Measurements from ENCODE around the gene ZNF444. TPM values are rescaled to one million over a fixed set of nuclear protein-coding genes. Genes with fewer than 3 reads are reported as not detected.

The ZNF444 gene
- total RNA-seq, 1 experiment from 2014 or later, result 40.0 TPM

DNA sequence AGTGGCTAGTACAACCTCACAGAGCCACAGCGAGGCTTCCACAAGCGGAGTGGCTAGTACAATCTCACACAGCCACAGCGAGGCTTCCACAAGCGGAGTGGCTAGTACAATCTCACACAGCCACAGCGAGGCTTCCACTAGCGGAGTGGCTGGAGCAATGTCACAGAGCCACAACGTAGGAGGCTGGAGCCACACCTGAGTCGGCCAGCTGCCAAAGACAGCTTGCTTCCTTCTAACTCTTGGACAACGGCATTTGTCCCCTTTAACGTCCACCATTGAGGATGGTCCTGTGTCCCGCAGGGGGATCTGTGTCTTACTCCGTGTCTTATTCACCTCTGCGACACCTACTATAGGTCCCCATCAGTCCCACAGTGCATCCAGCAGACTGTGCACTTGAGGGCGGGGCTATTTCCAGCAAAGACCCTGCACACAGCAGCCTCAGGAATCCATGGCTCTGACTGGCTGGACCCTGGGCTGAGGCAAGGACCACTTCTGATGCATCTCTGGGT, 23.7 kb upstream of the ZNF444 start:
- ATAC-seq (no peak), DNase-seq (no peak)
- Histone ChIP-seq H3K27me3 (ENCODE audit: low read length) (no peaks in the 10 kb centered on the region), H3K36me3 (ENCODE audit: low read depth, low read length) (peaks cover 13% of the 10 kb centered on the region; the same call in 1 of the 2 replicates), H3K9me3 (ENCODE audit: low read length) (no peaks in the 10 kb centered on the region), H3F3A (ENCODE audit: low read length, unreplicated experiment) (no peaks in the 10 kb centered on the region), H3K27ac (ENCODE audit: low read length) (no peak overlapping the region), H3K9me2 (replicated peaks; ENCODE audit: low read length) (no peaks in the 10 kb centered on the region), H3K4me3 (ENCODE audit: low read length) (no peak overlapping the region), H3K9ac (ENCODE audit: low read length) (no peak overlapping the region), H3K4me1 (ENCODE audit: insufficient read depth, low read length) (peaks cover 16% of the 10 kb centered on the region), H2AFZ (ENCODE audit: low read length) (no peak overlapping the region), H3K4me2 (ENCODE audit: low read length) (no peak overlapping the region), H4K20me1 (ENCODE audit: low read length) (peaks cover 58% of the 10 kb centered on the region), H3K79me2 (ENCODE audit: low read length) (peaks cover 82% of the 10 kb centered on the region)
- ChIA-PET POLR2A (ENCODE audit: unreplicated experiment) (no interaction called here), CTCF (no interaction called here)
- TF ChIP-seq EZH2 (IDR thresholded peaks at IDR 0.05; ENCODE audit: low read length, unreplicated experiment) (no peak), EZH2phosphoT487 (IDR thresholded peaks at IDR 0.05; ENCODE audit: borderline replicate concordance, low read length) (no peak)
- TF ChIP-seq, protein P1, sequence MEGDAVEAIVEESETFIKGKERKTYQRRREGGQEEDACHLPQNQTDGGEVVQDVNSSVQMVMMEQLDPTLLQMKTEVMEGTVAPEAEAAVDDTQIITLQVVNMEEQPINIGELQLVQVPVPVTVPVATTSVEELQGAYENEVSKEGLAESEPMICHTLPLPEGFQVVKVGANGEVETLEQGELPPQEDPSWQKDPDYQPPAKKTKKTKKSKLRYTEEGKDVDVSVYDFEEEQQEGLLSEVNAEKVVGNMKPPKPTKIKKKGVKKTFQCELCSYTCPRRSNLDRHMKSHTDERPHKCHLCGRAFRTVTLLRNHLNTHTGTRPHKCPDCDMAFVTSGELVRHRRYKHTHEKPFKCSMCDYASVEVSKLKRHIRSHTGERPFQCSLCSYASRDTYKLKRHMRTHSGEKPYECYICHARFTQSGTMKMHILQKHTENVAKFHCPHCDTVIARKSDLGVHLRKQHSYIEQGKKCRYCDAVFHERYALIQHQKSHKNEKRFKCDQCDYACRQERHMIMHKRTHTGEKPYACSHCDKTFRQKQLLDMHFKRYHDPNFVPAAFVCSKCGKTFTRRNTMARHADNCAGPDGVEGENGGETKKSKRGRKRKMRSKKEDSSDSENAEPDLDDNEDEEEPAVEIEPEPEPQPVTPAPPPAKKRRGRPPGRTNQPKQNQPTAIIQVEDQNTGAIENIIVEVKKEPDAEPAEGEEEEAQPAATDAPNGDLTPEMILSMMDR (conservative IDR thresholded peaks at IDR 0.05; ENCODE audit: low read depth, low read length), result no peak
- intact Hi-C loops (cut with micrococcal nuclease), result no loop called here
- no TSS peak for BruUV-seq (replicated peaks)

GRCh38 chr19:56117889-56118288, 23.2 kb upstream of the ZNF444 start:
- BruUV-seq (replicated peaks), result no TSS peak
- Histone ChIP-seq H3K36me3 (ENCODE audit: low read depth, low read length) (peaks cover 13% of the 10 kb centered on the region; the same call in 1 of the 2 replicates), H3K27ac (ENCODE audit: low read length) (no peak overlapping the region), H2AFZ (ENCODE audit: low read length) (no peak overlapping the region), H3K4me1 (ENCODE audit: insufficient read depth, low read length) (peaks cover 16% of the 10 kb centered on the region), H3K4me2 (ENCODE audit: low read length) (no peak overlapping the region), H4K20me1 (ENCODE audit: low read length) (peaks cover 55% of the 10 kb centered on the region), H3K9me3 (ENCODE audit: low read length) (no peaks in the 10 kb centered on the region), H3F3A (ENCODE audit: low read length, unreplicated experiment) (no peaks in the 10 kb centered on the region), H3K9ac (ENCODE audit: low read length) (no peak overlapping the region), H3K79me2 (ENCODE audit: low read length) (peaks cover 78% of the 10 kb centered on the region), H3K27me3 (ENCODE audit: low read length) (no peaks in the 10 kb centered on the region), H3K9me2 (replicated peaks; ENCODE audit: low read length) (no peaks in the 10 kb centered on the region), H3K4me3 (ENCODE audit: low read length) (no peak overlapping the region)
- no peak for ATAC-seq
- CTCF ChIA-PET, result no interaction called here
- DNase-seq, result no peak
- POLR2A ChIA-PET (ENCODE audit: unreplicated experiment), result no interaction called here
- intact Hi-C loops (cut with micrococcal nuclease), result no loop called here
- TF ChIP-seq, protein P1 (conservative IDR thresholded peaks at IDR 0.05; ENCODE audit: low read depth, low read length), result no peak
- no peak for TF ChIP-seq EZH2phosphoT487 (IDR thresholded peaks at IDR 0.05; ENCODE audit: borderline replicate concordance, low read length)

- peaks cover 13% of the 10 kb centered on the region; the same call in 1 of the 2 replicates for H3K36me3 ChIP-seq (ENCODE audit: low read depth, low read length)
- H3F3A ChIP-seq (ENCODE audit: low read length, unreplicated experiment), result no peaks in the 10 kb centered on the region
- H3K9me2 ChIP-seq (replicated peaks; ENCODE audit: low read length), result no peaks in the 10 kb centered on the region
- DNase-seq, result no peak
- ChIA-PET CTCF (no interaction called here), POLR2A (ENCODE audit: unreplicated experiment) (no interaction called here)
- H3K4me3 ChIP-seq (ENCODE audit: low read length), result peak overlapping the region; percentile 75
- BruUV-seq (replicated peaks), result no TSS peak
- ATAC-seq, result no peak
- no peaks in the 10 kb centered on the region for H3K9me3 ChIP-seq (ENCODE audit: low read length)
- no peak overlapping the region for H3K27ac ChIP-seq (ENCODE audit: low read length)
- peak overlapping the region; percentile 98 for H3K9ac ChIP-seq (ENCODE audit: low read length)
- H4K20me1 ChIP-seq (ENCODE audit: low read length), result peaks cover 47% of the 10 kb centered on the region
- no peak overlapping the region for H2AFZ ChIP-seq (ENCODE audit: low read length)
- H3K4me1 ChIP-seq (ENCODE audit: insufficient read depth, low read length), result peaks cover 16% of the 10 kb centered on the region
- H3K27me3 ChIP-seq (ENCODE audit: low read length), result no peaks in the 10 kb centered on the region
- TF ChIP-seq EZH2 (IDR thresholded peaks at IDR 0.05; ENCODE audit: low read length, unreplicated experiment), result no peak
- TF ChIP-seq, protein P1 (conservative IDR thresholded peaks at IDR 0.05; ENCODE audit: low read depth, low read length), result no peak
- no peak for TF ChIP-seq EZH2phosphoT487 (IDR thresholded peaks at IDR 0.05; ENCODE audit: borderline replicate concordance, low read length)
- peak overlapping the region; percentile 89 for H3K4me2 ChIP-seq (ENCODE audit: low read length)
- intact Hi-C loops (cut with micrococcal nuclease), result no loop called here
- peaks cover 67% of the 10 kb centered on the region for H3K79me2 ChIP-seq (ENCODE audit: low read length)
Measured at GRCh38 chr19:56118666-56119581, 22.2 kb upstream of the ZNF444 start.
